Neural progenitor cell (in vitro differentiated cells): Measurements from ENCODE around the gene MAP3K13. TPM values are rescaled to one million over a fixed set of nuclear protein-coding genes. Genes with fewer than 3 reads are reported as not detected.

Experiments used
- DNase-seq: peaks from one replicate; pipeline ENCODE4 v3.0.0-alpha.2; 2016; ENCODE audit warnings: low spot score
- H2AFZ ChIP-seq: fragments of 200-600 bp; sonication (generic); replicated peaks from 2 replicates; pipeline ENCODE4 v1.6.1; 2016; ENCODE audit warnings: antibody characterized with exemption
- H3F3A ChIP-seq: fragments of 200-600 bp; sonication (generic); 2 replicates; pipeline ENCODE4 v1.6.1; 2016; ENCODE audit warnings: antibody characterized with exemption, low read depth
- H3K27ac ChIP-seq: fragments of 200-600 bp; sonication (generic); 2 replicates; pipeline ENCODE4 v1.5.1; 2016; ENCODE audit warnings: mild to moderate bottlenecking
- H3K27me3 ChIP-seq: fragments of 200-600 bp; sonication (generic); 2 replicates; pipeline ENCODE4 v1.6.1; 2016; ENCODE audit warnings: mild to moderate bottlenecking, moderate library complexity
- H3K36me3 ChIP-seq: fragments of 200-600 bp; sonication (generic); 2 replicates; pipeline ENCODE4 v1.5.1; 2016
- H3K4me1 ChIP-seq: fragments of 200-600 bp; sonication (generic); 2 replicates; pipeline ENCODE4 v1.6.1; 2016; ENCODE audit warnings: mixed run types
- H3K4me2 ChIP-seq: fragments of 200-600 bp; sonication (generic); 2 replicates; pipeline ENCODE4 v1.6.1; 2016
- H3K4me3 ChIP-seq: fragments of 200-600 bp; sonication (generic); 2 replicates; pipeline ENCODE4 v1.5.1; 2016
- H3K79me2 ChIP-seq: fragments of 200-600 bp; sonication (generic); 2 replicates; pipeline ENCODE4 v1.6.1; 2016; ENCODE audit warnings: low read depth
- H3K9ac ChIP-seq: fragments of 200-600 bp; sonication (generic); 2 replicates; pipeline ENCODE4 v1.6.1; 2016
- H3K9me3 ChIP-seq: fragments of 200-600 bp; sonication (generic); 2 replicates; pipeline ENCODE4 v1.5.1; 2016; ENCODE audit warnings: low read depth
- H4K20me1 ChIP-seq: fragments of 200-600 bp; sonication (generic); 2 replicates; pipeline ENCODE4 v1.6.1; 2016; ENCODE audit warnings: low read depth
- H3K27ac Mint-ChIP-seq: 3 replicates; pipeline ENCODE4 v1.8.0; 2021; ENCODE audit warnings: mixed read lengths
- H3K27me3 Mint-ChIP-seq: 2 replicates; pipeline ENCODE4 v1.8.0; 2022; ENCODE audit warnings: low read depth, mild to moderate bottlenecking, inconsistent platforms, moderate library complexity, mixed read lengths; ENCODE audit not compliant: insufficient read depth
- H3K36me3 Mint-ChIP-seq: 3 replicates; pipeline ENCODE4 v1.8.0; 2021; ENCODE audit warnings: mixed read lengths
- H3K4me1 Mint-ChIP-seq: 3 replicates; pipeline ENCODE4 v1.8.0; 2021; ENCODE audit warnings: mixed read lengths
- H3K4me3 Mint-ChIP-seq: 3 replicates; pipeline ENCODE4 v1.8.0; 2021; ENCODE audit warnings: mild to moderate bottlenecking, moderate library complexity, mixed read lengths
- H3K9me3 Mint-ChIP-seq: 3 replicates; pipeline ENCODE4 v1.8.0; 2020; ENCODE audit warnings: mixed read lengths
- CTCF ChIP-seq: fragments of 200-600 bp; sonication (generic); IDR thresholded peaks from 2 replicates; pipeline ENCODE4 v1.5.1; 2017; ENCODE audit warnings: antibody characterized with exemption, mild to moderate bottlenecking
- EZH2 ChIP-seq: fragments of 200-600 bp; sonication (generic); IDR thresholded peaks from 2 replicates; pipeline ENCODE4 v1.6.1; 2017; ENCODE audit warnings: antibody characterized with exemption, mild to moderate bottlenecking, moderate library complexity
- EZH2phosphoT487 ChIP-seq: fragments of 200-600 bp; sonication (generic); IDR thresholded peaks from 2 replicates; pipeline ENCODE4 v1.6.1; 2017; ENCODE audit warnings: antibody characterized with exemption
- total RNA-seq: library from RNA; depleted of rRNA; stranded (reverse); fragments of >200 nt; gene quantifications from 2 replicates; pipeline ENCODE4 v1.2.3, GENCODE V29; 2015; ENCODE audit warnings: low replicate concordance

Gene MAP3K13
- total RNA-seq, 1 donor from 2014 or later = 34.6 TPM

- Histone ChIP-seq H3K36me3 (no peaks in the 10 kb centered on the region), H3K79me2 (no peaks in the 10 kb centered on the region), H3K27ac (no peak overlapping the region), H3F3A (no peaks in the 10 kb centered on the region), H3K9me3 (no peaks in the 10 kb centered on the region), H4K20me1 (no peaks in the 10 kb centered on the region), H3K4me1 (no peaks in the 10 kb centered on the region), H3K4me2 (no peak overlapping the region), H3K4me3 (no peak overlapping the region), H3K27me3 (no peaks in the 10 kb centered on the region), H3K9ac (no peak overlapping the region), H2AFZ (no peak overlapping the region)
- no peaks in the 10 kb centered on the region for H3K4me1 Mint-ChIP-seq
- TF ChIP-seq EZH2 = no peak
- TF ChIP-seq CTCF = no peak
- no peak for TF ChIP-seq EZH2phosphoT487
- H3K27ac Mint-ChIP-seq = no peak overlapping the region
- no peak overlapping the region for H3K4me3 Mint-ChIP-seq
- H3K27me3 Mint-ChIP-seq = peaks cover 2% of the 10 kb centered on the region
- DNase-seq = no peak
- no peaks in the 10 kb centered on the region for H3K9me3 Mint-ChIP-seq
- peaks cover 7% of the 10 kb centered on the region for H3K36me3 Mint-ChIP-seq
Observed at GRCh38 chr3:185457376-185457775, 94.4 kb downstream of the MAP3K13 start.

DNA sequence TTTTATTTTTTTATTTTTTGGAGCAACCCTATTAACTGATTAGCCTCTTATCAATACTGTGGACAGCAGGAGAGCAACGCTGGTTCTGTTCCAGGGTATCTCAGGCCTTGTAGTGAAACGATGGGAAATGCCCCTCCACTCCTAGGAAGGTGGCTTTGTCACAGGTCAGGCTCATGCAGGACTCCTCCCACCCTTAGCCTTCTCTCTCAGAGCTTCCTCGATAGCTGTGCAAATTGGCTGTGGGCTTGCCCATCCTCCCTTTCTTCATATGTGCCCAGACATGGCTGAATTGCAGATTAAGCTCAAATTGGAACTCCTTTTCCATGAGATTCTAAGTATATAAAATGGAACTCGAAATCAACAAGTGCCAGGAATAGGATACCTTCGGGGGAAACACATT, 97.4 kb downstream of the MAP3K13 start:
- Mint-ChIP-seq H3K4me1 (no peaks in the 10 kb centered on the region), H3K9me3 (no peaks in the 10 kb centered on the region), H3K27ac (no peak overlapping the region), H3K36me3 (peaks cover 2% of the 10 kb centered on the region), H3K27me3 (peaks cover 2% of the 10 kb centered on the region), H3K4me3 (no peak overlapping the region)
- H3K9ac ChIP-seq = no peak overlapping the region
- no peaks in the 10 kb centered on the region for H3K79me2 ChIP-seq
- no peaks in the 10 kb centered on the region for H3K9me3 ChIP-seq
- H2AFZ ChIP-seq = no peak overlapping the region
- H3K4me3 ChIP-seq = no peak overlapping the region
- no peak overlapping the region for H3K27ac ChIP-seq
- DNase-seq = no peak
- no peaks in the 10 kb centered on the region for H3K27me3 ChIP-seq
- no peak for TF ChIP-seq EZH2
- no peak for TF ChIP-seq EZH2phosphoT487
- no peak for TF ChIP-seq CTCF
- no peaks in the 10 kb centered on the region for H4K20me1 ChIP-seq
- no peak overlapping the region for H3K4me2 ChIP-seq
- H3K4me1 ChIP-seq = no peaks in the 10 kb centered on the region
- no peaks in the 10 kb centered on the region for H3K36me3 ChIP-seq
- no peaks in the 10 kb centered on the region for H3F3A ChIP-seq

DNA sequence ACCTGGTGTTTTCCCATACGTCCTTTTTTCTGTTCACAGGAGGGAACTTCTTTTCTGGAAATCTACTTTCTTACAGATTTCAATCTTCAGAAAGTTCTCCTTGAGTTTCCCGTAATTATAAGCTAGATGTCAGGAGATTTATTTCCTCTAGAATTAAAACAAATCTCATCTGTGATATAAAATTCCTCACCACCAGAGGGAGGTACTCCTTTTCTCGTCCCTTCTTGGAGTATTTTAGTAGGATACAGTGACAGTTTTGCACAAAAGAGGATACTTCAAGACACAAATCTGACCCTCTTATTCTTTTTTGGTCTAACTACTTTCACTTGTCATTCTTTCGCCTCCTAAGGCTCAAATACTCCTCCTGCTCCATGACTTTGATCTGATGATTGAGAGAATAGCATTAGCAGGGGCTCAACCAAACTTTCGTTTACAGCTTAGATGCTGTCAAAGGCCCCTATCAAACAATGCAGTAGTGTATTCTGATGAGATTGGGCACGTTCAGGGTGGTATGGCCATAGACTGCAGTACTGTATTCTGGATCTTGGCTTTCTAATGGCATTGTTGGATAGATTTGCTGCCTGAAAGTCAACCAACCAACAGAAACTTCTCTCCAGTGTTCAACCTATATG, 97.9 kb downstream of the MAP3K13 start:
- Mint-ChIP-seq H3K27me3 (peaks cover 2% of the 10 kb centered on the region), H3K9me3 (no peaks in the 10 kb centered on the region), H3K4me3 (no peak overlapping the region), H3K36me3 (peaks cover 3% of the 10 kb centered on the region), H3K4me1 (no peaks in the 10 kb centered on the region), H3K27ac (no peak overlapping the region)
- no peak for DNase-seq
- no peaks in the 10 kb centered on the region for H3K4me1 ChIP-seq
- no peaks in the 10 kb centered on the region for H3F3A ChIP-seq
- no peak overlapping the region for H3K27ac ChIP-seq
- TF ChIP-seq CTCF (peak; percentile 58), EZH2phosphoT487 (no peak)
- H3K9me3 ChIP-seq = no peaks in the 10 kb centered on the region
- H3K4me2 ChIP-seq = no peak overlapping the region
- no peaks in the 10 kb centered on the region for H3K79me2 ChIP-seq
- no peaks in the 10 kb centered on the region for H3K27me3 ChIP-seq
- H3K36me3 ChIP-seq = no peaks in the 10 kb centered on the region
- H3K9ac ChIP-seq = no peak overlapping the region
- no peaks in the 10 kb centered on the region for H4K20me1 ChIP-seq
- H3K4me3 ChIP-seq = no peak overlapping the region
- H2AFZ ChIP-seq = no peak overlapping the region
